ENCODE data around the gene F2RL3. TPM values are rescaled to one million over a fixed set of nuclear protein-coding genes. Genes with fewer than 3 reads are reported as not detected.

Gene F2RL3
- polyA plus RNA-seq, 1 donor (not counting 4 experiments of a cell fraction or from before 2014, with no cell fraction given): not detected

GRCh38 chr19:16931306-16931705 is 42.5 kb downstream of the F2RL3 start:
- Histone ChIP-seq H3K4me1 (ENCODE audit: control insufficient read depth, extremely low read depth, insufficient read depth, low read length) (no peaks in the 10 kb centered on the region), H3K9ac (ENCODE audit: control insufficient read depth, extremely low read depth, insufficient read depth, low read length) (no peak overlapping the region), H3K27ac (ENCODE audit: control insufficient read depth, insufficient read depth, low read length) (no peak overlapping the region), H3K4me3 (ENCODE audit: control insufficient read depth in 2 of 3, extremely low read depth in 1 of 3, insufficient read depth in 2 of 3, low read depth in 1 of 3, low read length in 3 of 3) (no peak overlapping the region), H3K27me3 (ENCODE audit: control insufficient read depth, extremely low read depth, insufficient read depth, low read length) (no peaks in the 10 kb centered on the region), H3K9me1 (ENCODE audit: control insufficient read depth, extremely low read depth, insufficient read depth, low read length) (no peaks in the 10 kb centered on the region), H3K79me2 (ENCODE audit: control insufficient read depth, insufficient read depth, low read length) (no peaks in the 10 kb centered on the region), H3K9me3 (ENCODE audit: control insufficient read depth, low read depth, low read length) (no peaks in the 10 kb centered on the region), H3K4me2 (ENCODE audit: control insufficient read depth, extremely low read depth, insufficient read depth, low read depth, low read length) (no peak overlapping the region), H2AFZ (ENCODE audit: control insufficient read depth, low read length) (no peak overlapping the region), H4K20me1 (ENCODE audit: control insufficient read depth, extremely low read depth, insufficient read depth, low read length) (no peaks in the 10 kb centered on the region), H3K36me3 (ENCODE audit: control insufficient read depth in 2 of 2, extremely low read depth in 1 of 2, insufficient read depth in 2 of 2, low read length in 2 of 2) (no peaks in the 10 kb centered on the region)
- no peak for DNase-seq (ENCODE audit: low read depth, low spot score)
- dilution Hi-C loops (cut with MboI; ENCODE audit: extremely low pct_ligation_motif_present, low sequenced_read_pairs): no loop called here
- no peak for FAIRE-seq
- TF ChIP-seq, protein P1, sequence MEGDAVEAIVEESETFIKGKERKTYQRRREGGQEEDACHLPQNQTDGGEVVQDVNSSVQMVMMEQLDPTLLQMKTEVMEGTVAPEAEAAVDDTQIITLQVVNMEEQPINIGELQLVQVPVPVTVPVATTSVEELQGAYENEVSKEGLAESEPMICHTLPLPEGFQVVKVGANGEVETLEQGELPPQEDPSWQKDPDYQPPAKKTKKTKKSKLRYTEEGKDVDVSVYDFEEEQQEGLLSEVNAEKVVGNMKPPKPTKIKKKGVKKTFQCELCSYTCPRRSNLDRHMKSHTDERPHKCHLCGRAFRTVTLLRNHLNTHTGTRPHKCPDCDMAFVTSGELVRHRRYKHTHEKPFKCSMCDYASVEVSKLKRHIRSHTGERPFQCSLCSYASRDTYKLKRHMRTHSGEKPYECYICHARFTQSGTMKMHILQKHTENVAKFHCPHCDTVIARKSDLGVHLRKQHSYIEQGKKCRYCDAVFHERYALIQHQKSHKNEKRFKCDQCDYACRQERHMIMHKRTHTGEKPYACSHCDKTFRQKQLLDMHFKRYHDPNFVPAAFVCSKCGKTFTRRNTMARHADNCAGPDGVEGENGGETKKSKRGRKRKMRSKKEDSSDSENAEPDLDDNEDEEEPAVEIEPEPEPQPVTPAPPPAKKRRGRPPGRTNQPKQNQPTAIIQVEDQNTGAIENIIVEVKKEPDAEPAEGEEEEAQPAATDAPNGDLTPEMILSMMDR (optimal IDR thresholded peaks at IDR 0.05 in 1 of 3, IDR thresholded peaks at IDR 0.05 in 1 of 3, conservative IDR thresholded peaks at IDR 0.05 in 1 of 3; ENCODE audit: extremely low read depth in 1 of 3, insufficient read depth in 2 of 3, low read length in 3 of 3): no peak
- TF ChIP-seq EZH2 (IDR thresholded peaks at IDR 0.05; ENCODE audit: low read length): no peak

DNA sequence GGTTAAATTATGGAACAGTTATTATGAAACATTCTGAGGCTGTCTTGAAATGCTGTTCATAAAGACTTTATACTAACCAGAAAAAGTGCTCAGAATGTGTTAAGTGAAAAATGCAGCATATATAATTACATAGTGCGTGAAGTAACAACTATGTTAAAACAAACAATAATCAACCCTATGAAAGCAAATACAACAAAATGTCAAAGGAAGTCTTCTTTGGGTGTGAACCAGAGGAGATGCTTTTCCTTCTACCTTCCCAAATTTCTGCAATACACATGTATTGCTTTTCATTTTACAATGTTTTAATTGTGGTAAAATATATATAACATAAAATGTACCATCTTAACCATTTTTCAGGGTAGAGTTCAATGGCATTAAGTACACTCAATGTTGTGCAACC is 45.7 kb downstream of the F2RL3 start:
- Histone ChIP-seq H3K4me1 (ENCODE audit: control insufficient read depth, extremely low read depth, insufficient read depth, low read length) (no peaks in the 10 kb centered on the region), H3K27me3 (ENCODE audit: control insufficient read depth, extremely low read depth, insufficient read depth, low read length) (no peaks in the 10 kb centered on the region), H3K79me2 (ENCODE audit: control insufficient read depth, insufficient read depth, low read length) (no peaks in the 10 kb centered on the region), H2AFZ (ENCODE audit: control insufficient read depth, low read length) (no peak overlapping the region), H3K36me3 (ENCODE audit: control insufficient read depth in 2 of 2, extremely low read depth in 1 of 2, insufficient read depth in 2 of 2, low read length in 2 of 2) (no peaks in the 10 kb centered on the region), H3K4me2 (ENCODE audit: control insufficient read depth, extremely low read depth, insufficient read depth, low read depth, low read length) (no peak overlapping the region), H3K9me3 (ENCODE audit: control insufficient read depth, low read depth, low read length) (no peaks in the 10 kb centered on the region), H3K9me1 (ENCODE audit: control insufficient read depth, extremely low read depth, insufficient read depth, low read length) (no peaks in the 10 kb centered on the region), H3K9ac (ENCODE audit: control insufficient read depth, extremely low read depth, insufficient read depth, low read length) (no peak overlapping the region), H3K27ac (ENCODE audit: control insufficient read depth, insufficient read depth, low read length) (no peak overlapping the region), H4K20me1 (ENCODE audit: control insufficient read depth, extremely low read depth, insufficient read depth, low read length) (no peaks in the 10 kb centered on the region), H3K4me3 (ENCODE audit: control insufficient read depth in 2 of 3, extremely low read depth in 1 of 3, insufficient read depth in 2 of 3, low read depth in 1 of 3, low read length in 3 of 3) (no peak overlapping the region)
- DNase-seq (ENCODE audit: low read depth, low spot score) (no peak), FAIRE-seq (no peak)
- no peak for TF ChIP-seq EZH2 (IDR thresholded peaks at IDR 0.05; ENCODE audit: low read length)
- TF ChIP-seq, protein P1 (optimal IDR thresholded peaks at IDR 0.05 in 1 of 3, IDR thresholded peaks at IDR 0.05 in 1 of 3, conservative IDR thresholded peaks at IDR 0.05 in 1 of 3; ENCODE audit: extremely low read depth in 1 of 3, insufficient read depth in 2 of 3, low read length in 3 of 3): no peak
- dilution Hi-C loops (cut with MboI; ENCODE audit: extremely low pct_ligation_motif_present, low sequenced_read_pairs): no loop called here

Data from keratinocyte (primary cell).